ENCODE measurements around the gene UBE2D2.

Gene UBE2D2

GRCh38 chr5:139645430-139645871, 84.3 kb downstream of the UBE2D2 start:
- in situ Hi-C loops (cut with HindIII; ENCODE audit: low sequenced_read_pairs) = loop anchor here (10.0 kb wide), 2 partner anchors 59 to 129 kb away; no protein-coding TSS in a partner anchor

GRCh38 chr5:139646111-139646510, 85.0 kb downstream of the UBE2D2 start:
- in situ Hi-C loops (cut with HindIII; ENCODE audit: low sequenced_read_pairs) = loop anchor here (10.0 kb wide), 2 partner anchors 59 to 129 kb away; no protein-coding TSS in a partner anchor

GRCh38 chr5:139646912-139647505, 85.9 kb downstream of the UBE2D2 start:
- in situ Hi-C loops (cut with HindIII; ENCODE audit: low sequenced_read_pairs) = loop anchor here (10.0 kb wide), 2 partner anchors 58 to 128 kb away; no protein-coding TSS in a partner anchor

GRCh38 chr5:139647506-139648204, 86.5 kb downstream of the UBE2D2 start:
- in situ Hi-C loops (cut with HindIII; ENCODE audit: low sequenced_read_pairs) = loop anchor here (10.0 kb wide), 2 partner anchors 57 to 127 kb away; no protein-coding TSS in a partner anchor

- in situ Hi-C loops (cut with HindIII; ENCODE audit: low sequenced_read_pairs) = loop anchor here (10.0 kb wide), 2 partner anchors 56 to 126 kb away; no protein-coding TSS in a partner anchor
These were observed 87.3 kb downstream of the UBE2D2 start, which contains the start of gene CXXC5 for GRCh38 chr5:139648205-139649081. CXXC5 (plus strand) TSS chr5:139648349; CDS start chr5:139680524, 32,175 bp downstream.

GRCh38 chr5:139649082-139649991, 88.2 kb downstream of the UBE2D2 start:
- in situ Hi-C loops (cut with HindIII; ENCODE audit: low sequenced_read_pairs) = loop anchor here (10.0 kb wide), 2 partner anchors 55 to 125 kb away; no protein-coding TSS in a partner anchor

GRCh38 chr5:139650031-139650688, 89.0 kb downstream of the UBE2D2 start:
- in situ Hi-C loops (cut with HindIII; ENCODE audit: low sequenced_read_pairs) = no loop called here

- in situ Hi-C loops (cut with HindIII; ENCODE audit: low sequenced_read_pairs) = no loop called here
These were observed 89.5 kb downstream of the UBE2D2 start for GRCh38 chr5:139650689-139651042.

- in situ Hi-C loops (cut with HindIII; ENCODE audit: low sequenced_read_pairs) = no loop called here
These were observed 90.1 kb downstream of the UBE2D2 start for GRCh38 chr5:139651043-139651834.

GRCh38 chr5:139651853-139652787, 91.0 kb downstream of the UBE2D2 start:
- in situ Hi-C loops (cut with HindIII; ENCODE audit: low sequenced_read_pairs) = no loop called here

GRCh38 chr5:139652788-139653241, 91.7 kb downstream of the UBE2D2 start:
- in situ Hi-C loops (cut with HindIII; ENCODE audit: low sequenced_read_pairs) = no loop called here

- in situ Hi-C loops (cut with HindIII; ENCODE audit: low sequenced_read_pairs) = no loop called here
These were observed 92.5 kb downstream of the UBE2D2 start for GRCh38 chr5:139653616-139654015.

GRCh38 chr5:139654464-139654863, 93.3 kb downstream of the UBE2D2 start:
- in situ Hi-C loops (cut with HindIII; ENCODE audit: low sequenced_read_pairs) = no loop called here

- in situ Hi-C loops (cut with HindIII; ENCODE audit: low sequenced_read_pairs) = no loop called here
These were observed 93.8 kb downstream of the UBE2D2 start for GRCh38 chr5:139654871-139655491.

- in situ Hi-C loops (cut with HindIII; ENCODE audit: low sequenced_read_pairs) = no loop called here
These were observed 94.7 kb downstream of the UBE2D2 start for GRCh38 chr5:139655727-139656271.

GRCh38 chr5:139657363-139658321, 96.5 kb downstream of the UBE2D2 start:
- in situ Hi-C loops (cut with HindIII; ENCODE audit: low sequenced_read_pairs) = no loop called here

All from DLD1 (cell line).